AG04450 (cell line): Measurements from ENCODE around the gene OR10A7. TPM values are rescaled to one million over a fixed set of nuclear protein-coding genes. Genes with fewer than 3 reads are reported as not detected.

Source experiments
- CTCF ChIA-PET: fragments of 300-600, 350-600 bp; formaldehyde crosslinking; extraction: SDS; loops from one replicate; lab custom pipeline; 2022; ENCODE audit warnings: antibody characterized with exemption, inconsistent platforms; lab: Charles Lee
- POLR2A ChIA-PET: fragments of 350-600 bp; formaldehyde crosslinking; extraction: SDS; loops from one replicate; lab custom pipeline; 2021; ENCODE audit warnings: antibody characterized with exemption, inconsistent platforms; lab: Yijun Ruan, JAX
- DNase-seq: peaks from one replicate; pipeline ENCODE4 v3.0.0-alpha.2; 2011; ENCODE audit warnings: low read depth, low spot score
- H3K27ac ChIP-seq: one replicate; pipeline ENCODE4 v1.5.1; 2012; ENCODE audit warnings: low read depth, low read length, control low read depth
- H3K27me3 ChIP-seq: one replicate; pipeline ENCODE4 v1.6.0; 2012; ENCODE audit warnings: low read length; ENCODE audit not compliant: control insufficient read depth, insufficient read depth
- H3K4me3 ChIP-seq: 2 replicates; pipeline ENCODE4 v1.5.1; 2011; ENCODE audit warnings: mild to moderate bottlenecking, low read depth, low read length, control low read depth
- H3K9me3 ChIP-seq: 2 replicates; pipeline ENCODE4 v1.5.1; 2012; ENCODE audit warnings: low read length; ENCODE audit not compliant: control insufficient read depth, insufficient read depth
- polyA plus RNA-seq: library from polyadenylated mRNA; depleted of rRNA; stranded (reverse); fragments of >200 nt; gene quantifications from 2 replicates; pipeline ENCODE4 v1.2.3, GENCODE V29; 2011
- TF ChIP-seq, protein P1 (sequence below): IDR thresholded peaks from 2 replicates; pipeline ENCODE4 v1.5.1; 2011; ENCODE audit warnings: low read depth, low read length, control low read depth, inconsistent platforms

OR10A7 gene
- polyA plus RNA-seq, 1 experiment: not detected

DNA sequence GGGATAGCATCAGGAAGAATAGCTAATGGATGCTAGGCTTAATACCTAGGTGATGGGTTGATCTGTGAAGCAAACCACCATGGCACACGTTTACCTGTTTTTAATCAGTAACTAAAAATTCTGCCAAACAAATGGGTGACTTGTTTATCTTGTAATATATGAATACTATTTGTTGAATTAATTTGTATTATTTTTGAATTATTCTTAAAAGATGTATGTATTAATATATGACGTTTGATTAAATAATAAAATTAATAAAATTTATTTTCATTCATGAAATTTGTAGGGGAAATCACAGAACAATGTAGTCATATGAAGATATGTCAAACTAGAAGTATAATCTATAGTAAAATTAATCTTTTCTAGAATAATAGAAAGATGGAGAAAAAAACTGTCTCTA lies 32.3 kb upstream of the OR10A7 start:
- H3K27ac ChIP-seq: no peak overlapping the region
- no peak overlapping the region for H3K4me3 ChIP-seq
- no peaks in the 10 kb centered on the region for H3K9me3 ChIP-seq
- H3K27me3 ChIP-seq: no peaks in the 10 kb centered on the region
- ChIA-PET POLR2A (no interaction called here), CTCF (interaction anchor here (0.8 to 3.9 kb wide), 10 partner anchors 8 to 542 kb away, joined by 3 to 56 read pairs (median 6); no protein-coding TSS in a partner anchor)
- DNase-seq: no peak
- TF ChIP-seq, protein P1, sequence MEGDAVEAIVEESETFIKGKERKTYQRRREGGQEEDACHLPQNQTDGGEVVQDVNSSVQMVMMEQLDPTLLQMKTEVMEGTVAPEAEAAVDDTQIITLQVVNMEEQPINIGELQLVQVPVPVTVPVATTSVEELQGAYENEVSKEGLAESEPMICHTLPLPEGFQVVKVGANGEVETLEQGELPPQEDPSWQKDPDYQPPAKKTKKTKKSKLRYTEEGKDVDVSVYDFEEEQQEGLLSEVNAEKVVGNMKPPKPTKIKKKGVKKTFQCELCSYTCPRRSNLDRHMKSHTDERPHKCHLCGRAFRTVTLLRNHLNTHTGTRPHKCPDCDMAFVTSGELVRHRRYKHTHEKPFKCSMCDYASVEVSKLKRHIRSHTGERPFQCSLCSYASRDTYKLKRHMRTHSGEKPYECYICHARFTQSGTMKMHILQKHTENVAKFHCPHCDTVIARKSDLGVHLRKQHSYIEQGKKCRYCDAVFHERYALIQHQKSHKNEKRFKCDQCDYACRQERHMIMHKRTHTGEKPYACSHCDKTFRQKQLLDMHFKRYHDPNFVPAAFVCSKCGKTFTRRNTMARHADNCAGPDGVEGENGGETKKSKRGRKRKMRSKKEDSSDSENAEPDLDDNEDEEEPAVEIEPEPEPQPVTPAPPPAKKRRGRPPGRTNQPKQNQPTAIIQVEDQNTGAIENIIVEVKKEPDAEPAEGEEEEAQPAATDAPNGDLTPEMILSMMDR: no peak

DNA sequence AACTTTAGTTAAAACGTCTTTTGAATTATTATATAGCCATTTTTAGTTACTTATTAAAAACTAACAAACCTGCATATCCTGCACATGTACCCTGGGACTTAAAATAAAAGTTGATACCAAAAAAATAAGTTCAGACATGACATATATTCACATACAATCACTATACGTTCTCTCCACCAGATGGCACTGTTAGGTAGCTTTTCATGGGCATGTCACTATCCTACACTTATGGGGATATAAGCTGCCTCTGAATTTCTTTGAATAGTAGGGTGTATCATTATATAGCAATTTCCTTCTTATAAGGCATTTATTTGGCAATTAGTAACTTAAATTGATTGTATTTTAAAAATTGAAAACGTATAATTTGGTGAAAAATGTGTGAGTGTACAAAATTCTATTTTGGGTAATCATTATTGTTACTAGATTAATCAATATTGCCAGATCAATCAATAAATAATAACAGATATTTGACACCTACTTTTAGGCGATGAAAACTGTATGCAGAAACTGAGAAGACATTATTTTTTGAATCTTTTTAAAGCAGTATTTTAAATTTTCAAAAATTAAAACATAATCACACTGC lies 31.8 kb upstream of the OR10A7 start:
- TF ChIP-seq, protein P1: peak; percentile 76
- CTCF ChIA-PET: interaction anchor here (0.6 to 3.9 kb wide), 11 partner anchors 8 to 549 kb away, joined by 3 to 56 read pairs (median 5); no protein-coding TSS in a partner anchor
- H3K9me3 ChIP-seq: no peaks in the 10 kb centered on the region
- H3K27ac ChIP-seq: no peak overlapping the region
- no peak overlapping the region for H3K4me3 ChIP-seq
- POLR2A ChIA-PET: no interaction called here
- H3K27me3 ChIP-seq: no peaks in the 10 kb centered on the region
- peak; percentile 48 for DNase-seq

DNA sequence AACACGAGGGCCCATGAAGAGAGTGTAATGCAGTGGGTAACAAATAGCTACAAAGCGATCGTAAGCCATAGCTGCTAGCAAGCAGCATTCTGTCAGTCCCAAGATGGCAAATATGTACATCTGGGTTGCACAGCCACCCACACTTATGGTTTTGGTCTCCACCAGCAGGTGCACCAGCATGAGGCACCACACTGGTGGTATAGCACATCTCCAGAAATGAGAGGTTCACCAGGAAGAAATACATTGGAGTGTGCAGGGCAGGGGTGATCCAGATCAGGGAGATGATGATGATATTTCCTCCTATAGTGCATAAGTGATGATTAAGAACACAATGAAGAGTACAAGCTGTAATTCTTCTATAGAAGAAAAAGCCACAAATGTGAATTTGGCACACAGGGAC lies 26.4 kb upstream of the OR10A7 start:
- CTCF ChIA-PET: interaction anchor here (1.0 to 1.7 kb wide), 3 partner anchors 421 to 425 kb away, joined by 3 to 8 read pairs (median 3); no protein-coding TSS in a partner anchor

DNA sequence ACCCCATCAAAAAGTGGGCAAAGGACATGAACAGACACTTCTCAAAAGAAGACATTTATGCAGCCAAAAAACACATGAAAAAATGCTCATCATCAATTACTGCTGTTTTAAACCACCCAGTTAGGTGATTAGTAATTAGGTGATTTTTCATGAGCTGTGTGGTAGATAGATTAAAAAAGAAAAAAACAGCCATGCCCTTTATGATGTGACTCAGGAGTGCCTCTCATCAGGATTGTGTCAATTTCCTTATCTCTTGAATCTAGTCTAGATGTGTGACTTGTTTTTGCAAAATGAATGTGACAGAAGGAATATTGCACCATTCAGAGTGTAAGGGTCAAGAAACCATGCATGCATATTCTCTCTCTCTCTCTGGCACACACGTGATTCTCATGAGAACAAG lies 5.7 kb downstream of the OR10A7 start:
- ChIA-PET CTCF (no interaction called here), POLR2A (no interaction called here)
- no peak for DNase-seq
- Histone ChIP-seq H3K9me3 (no peaks in the 10 kb centered on the region), H3K27me3 (no peaks in the 10 kb centered on the region), H3K4me3 (no peak overlapping the region), H3K27ac (no peak overlapping the region)
- TF ChIP-seq, protein P1: no peak

More for the DNA sequence above, 26.4 kb upstream of the OR10A7 start:
- TF ChIP-seq, protein P1: no peak
- no peak for DNase-seq
- H3K4me3 ChIP-seq: no peak overlapping the region
- no peaks in the 10 kb centered on the region for H3K27me3 ChIP-seq
- POLR2A ChIA-PET: no interaction called here
- no peaks in the 10 kb centered on the region for H3K9me3 ChIP-seq
- no peak overlapping the region for H3K27ac ChIP-seq

DNA sequence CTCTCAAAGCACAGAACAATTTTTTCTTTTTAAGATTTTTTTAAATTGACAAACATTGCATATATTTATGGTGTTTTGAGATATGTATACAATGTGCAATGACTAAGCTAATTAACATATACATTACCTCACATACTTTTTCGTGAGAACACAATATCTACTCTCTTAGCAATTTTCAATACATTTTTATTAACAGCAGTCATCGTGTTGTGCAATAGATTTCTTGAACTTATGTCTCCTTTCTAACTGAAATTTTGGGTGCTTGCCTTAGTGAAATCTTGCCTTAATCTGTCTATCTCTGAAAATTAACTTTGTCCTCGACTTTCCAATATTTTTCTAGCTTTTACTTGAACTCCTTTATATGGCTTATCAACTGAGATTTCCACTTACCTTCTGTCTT lies 6.8 kb downstream of the OR10A7 start:
- CTCF ChIA-PET: no interaction called here
- POLR2A ChIA-PET: no interaction called here
- Histone ChIP-seq H3K27me3 (no peaks in the 10 kb centered on the region), H3K4me3 (no peak overlapping the region), H3K9me3 (no peaks in the 10 kb centered on the region), H3K27ac (no peak overlapping the region)
- no peak for DNase-seq
- TF ChIP-seq, protein P1: no peak
